Activated B cell treated with CpG ODN at 0.5 μM for 24 hours (primary cell): ENCODE results near the gene FKBP8. TPM values are rescaled to one million over a fixed set of nuclear protein-coding genes. Genes with fewer than 3 reads are reported as not detected.
"Not testable (repeated sequence)": the region's sequence is repeated elsewhere in the genome, so short reads cannot be mapped to it uniquely, and the experiment has no call there.

ENCODE experiments used
- ATAC-seq: fragments of 200-7000 bp; cut with Tn5 transposase; one replicate; pipeline ENCODE4 v1.10.0; 2021; ENCODE audit warnings: low read depth, mild to moderate bottlenecking, moderate library complexity
- CTCF ChIA-PET: fragments of 350-600 bp; sonication (Branson Sonifier 250); formaldehyde crosslinking; loops from one replicate; lab custom pipeline; 2021; ENCODE audit warnings: antibody characterized with exemption; lab: Charles Lee
- POLR2A ChIA-PET: fragments of 350-600 bp; sonication (Branson Sonifier 250); formaldehyde crosslinking; loops from one replicate; lab custom pipeline; 2021; ENCODE audit warnings: antibody characterized with exemption; lab: Charles Lee
- DNase-seq: peaks from one replicate; pipeline ENCODE4 v3.0.0; 2022
- H3K27ac Mint-ChIP-seq: one replicate; pipeline ENCODE4 v1.8.0; 2020; ENCODE audit warnings: mixed read lengths
- H3K27me3 Mint-ChIP-seq: one replicate; pipeline ENCODE4 v1.8.0; 2021; ENCODE audit warnings: mixed read lengths
- H3K36me3 Mint-ChIP-seq: one replicate; pipeline ENCODE4 v1.8.0; 2021; ENCODE audit warnings: low read depth, mixed read lengths
- H3K4me1 Mint-ChIP-seq: one replicate; pipeline ENCODE4 v1.8.0; 2021; ENCODE audit warnings: mixed read lengths
- H3K4me3 Mint-ChIP-seq: one replicate; pipeline ENCODE4 v1.8.0; 2020; ENCODE audit warnings: mild to moderate bottlenecking, mixed read lengths
- H3K9me3 Mint-ChIP-seq: one replicate; pipeline ENCODE4 v1.8.0; 2020; ENCODE audit warnings: mixed read lengths
- CTCF ChIP-seq: fragments of 200-600 bp; IDR thresholded peaks from one replicate; pipeline ENCODE4 v1.8.0; 2022; ENCODE audit warnings: antibody characterized with exemption, mild to moderate bottlenecking
- intact Hi-C: fragments of 100-400 bp; cut with micrococcal nuclease; formaldehyde crosslinking; loops from one replicate; pipeline ENCODE4 v1.15.1; 2024
- total RNA-seq: library from RNA; stranded (reverse); gene quantifications from 2 replicates; pipeline ENCODE4 v1.2.3, GENCODE V29; 2022

Gene FKBP8
- total RNA-seq, 1 donor from 2014 or later: 133 TPM

DNA sequence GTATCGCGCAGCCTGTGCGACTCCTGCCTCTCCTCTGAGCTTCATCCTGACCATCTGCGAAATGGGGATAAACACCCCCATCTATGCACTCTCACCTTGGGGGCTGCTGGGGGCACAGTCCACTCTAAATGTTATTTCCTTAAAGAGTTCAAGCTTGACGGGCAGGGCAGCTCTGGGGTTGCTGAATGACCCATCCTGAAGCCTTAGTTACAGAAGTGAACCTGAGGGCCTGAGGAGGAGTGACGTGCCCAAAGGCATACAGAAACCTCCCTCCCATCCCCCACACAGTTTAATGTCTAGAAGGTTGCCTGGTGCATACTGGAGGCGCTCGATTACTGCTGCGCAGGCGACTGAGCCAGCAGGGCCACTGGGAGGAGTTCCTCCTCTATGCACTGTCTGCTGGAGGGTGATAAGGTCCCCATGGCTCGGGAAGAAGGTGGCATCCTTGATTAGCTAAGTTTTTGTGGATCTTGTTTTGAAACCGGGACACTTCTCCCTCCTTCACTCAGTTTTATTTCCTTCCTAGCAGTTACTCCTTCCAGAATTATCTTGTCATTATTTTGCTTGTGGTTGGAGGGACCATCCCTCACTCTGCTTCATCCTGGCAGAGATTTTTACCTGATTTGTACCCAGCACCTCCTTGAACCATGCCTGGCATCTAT lies 572 bp upstream of the FKBP8 start:
- POLR2A ChIA-PET: interaction anchor here (1.1 to 3.6 kb wide), 4 partner anchors 13 to 45 kb away, joined by 3 to 47 read pairs (median 15); partner anchors contain the start of genes ELL, KXD1, REX1BD and UBA52
- Mint-ChIP-seq H3K27ac (peak overlapping the region; percentile 90), H3K4me1 (peaks cover 23% of the 10 kb centered on the region), H3K4me3 (peak overlapping the region; percentile 90), H3K9me3 (no peaks in the 10 kb centered on the region), H3K36me3 (peaks cover 17% of the 10 kb centered on the region), H3K27me3 (peaks cover 4% of the 10 kb centered on the region)
- intact Hi-C loops: loop anchor here (1.0 to 5.0 kb wide), 4 partner anchors 13 to 43 kb away; partner anchors contain the start of genes ELL, KXD1, REX1BD and UBA52
- no peak for TF ChIP-seq CTCF
- CTCF ChIA-PET: interaction anchor here (1.0 to 1.1 kb wide), 3 partner anchors 22 to 45 kb away, joined by 3 to 4 read pairs (median 4); partner anchors contain the start of genes ELL, REX1BD and UBA52
- no peak for DNase-seq
- ATAC-seq: peak; percentile 60

DNA sequence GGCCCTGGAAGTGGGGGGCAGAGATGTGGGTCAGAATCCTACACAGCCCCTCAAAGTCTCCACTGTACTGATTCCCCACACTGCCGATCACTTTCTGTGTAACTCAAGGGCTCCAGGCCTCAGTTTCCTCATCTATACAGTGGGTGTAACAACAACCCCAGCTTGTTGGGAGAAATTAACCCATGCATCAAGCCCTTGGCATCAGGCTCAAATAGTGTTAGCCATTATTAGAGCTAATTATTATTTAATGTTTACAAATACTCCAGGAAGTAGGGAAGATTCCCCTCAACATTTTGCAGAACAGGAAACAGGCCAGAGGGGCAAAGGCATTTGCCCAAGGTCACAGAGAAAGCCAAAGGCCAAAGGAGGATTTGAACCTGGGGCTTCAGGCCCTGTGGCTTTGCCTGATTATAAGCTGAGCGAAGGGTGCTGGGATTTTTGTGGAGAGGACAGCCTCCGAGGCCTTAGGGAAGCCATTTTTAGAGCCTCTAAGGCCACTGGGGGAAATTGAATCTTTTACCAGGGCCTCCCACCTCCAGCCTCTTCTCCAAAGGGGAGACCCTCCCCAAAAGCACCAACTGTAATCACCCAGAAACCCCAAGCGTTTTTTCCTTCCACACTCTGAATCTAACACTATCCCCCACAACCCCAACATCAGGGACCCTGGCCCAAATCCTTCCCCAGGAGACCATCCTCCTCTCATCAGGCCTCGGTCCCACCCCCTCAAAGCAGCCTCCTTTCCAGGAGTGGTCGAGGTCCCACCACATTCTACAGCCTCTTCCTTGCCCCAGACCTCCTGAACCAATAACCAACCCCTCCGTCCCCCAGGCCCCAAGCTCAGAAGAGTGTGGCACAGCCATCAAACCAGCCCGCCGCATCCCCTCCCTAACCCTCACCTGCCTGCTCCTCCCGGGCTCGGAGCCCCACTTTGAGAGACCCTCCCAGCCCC lies 1.1 kb downstream of the FKBP8 start:
- no peaks in the 10 kb centered on the region for H3K27me3 Mint-ChIP-seq
- H3K4me1 Mint-ChIP-seq: peaks cover 23% of the 10 kb centered on the region
- DNase-seq: no peak
- peaks cover 23% of the 10 kb centered on the region for H3K36me3 Mint-ChIP-seq
- ATAC-seq: no peak
- H3K9me3 Mint-ChIP-seq: no peaks in the 10 kb centered on the region
- CTCF ChIA-PET: no interaction called here
- no peak for TF ChIP-seq CTCF
- intact Hi-C loops: loop anchor here (5.0 kb wide), 1 partner anchor 45 kb away; the partner anchor contains the start of gene REX1BD
- POLR2A ChIA-PET: interaction anchor here (0.6 to 3.6 kb wide), 7 partner anchors 15 to 424 kb away, joined by 3 to 47 read pairs (median 4); partner anchors contain the start of genes COPE, DDX49, ELL and KXD1
- peak overlapping the region; percentile 89 for H3K4me3 Mint-ChIP-seq
- peak overlapping the region; percentile 83 for H3K27ac Mint-ChIP-seq

DNA sequence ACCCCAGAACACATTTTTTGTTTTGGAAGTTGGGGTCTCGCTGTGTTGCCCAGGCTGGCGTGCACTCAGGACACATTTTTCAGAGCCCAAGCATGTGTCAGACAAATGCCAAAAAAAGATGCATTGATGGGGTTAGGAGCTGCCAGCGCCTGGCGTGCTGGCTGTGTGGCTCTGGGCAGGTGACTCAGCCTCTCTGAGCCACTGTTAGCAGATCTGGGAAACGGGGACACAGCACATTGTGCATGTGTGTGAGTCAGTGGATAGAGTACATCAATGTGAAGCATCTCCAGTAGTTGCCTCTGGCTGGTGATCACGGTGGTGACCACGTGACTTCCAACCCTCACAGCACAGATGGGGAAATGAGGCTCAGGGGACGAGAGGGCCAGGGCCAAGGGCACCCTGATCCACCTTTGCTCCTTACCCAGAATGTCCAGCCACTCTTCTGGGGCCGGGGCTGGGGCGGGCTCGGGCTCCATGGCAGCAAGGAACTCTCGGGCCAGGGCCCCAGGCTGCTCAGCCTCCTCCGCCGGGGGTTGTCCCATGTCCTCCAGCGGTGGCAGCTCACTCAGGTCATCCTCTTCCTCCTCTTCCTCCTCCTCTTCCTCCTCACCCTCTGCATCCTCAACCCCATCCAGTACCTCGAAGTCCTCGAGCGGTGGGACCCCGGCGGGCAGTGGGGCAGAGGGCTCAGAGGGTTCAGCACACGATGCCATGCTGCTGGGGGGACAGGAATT lies 1.9 kb downstream of the FKBP8 start:
- H3K27me3 Mint-ChIP-seq: no peaks in the 10 kb centered on the region
- TF ChIP-seq CTCF: no peak
- H3K27ac Mint-ChIP-seq: no peak overlapping the region
- no peak overlapping the region for H3K4me3 Mint-ChIP-seq
- H3K4me1 Mint-ChIP-seq: peaks cover 23% of the 10 kb centered on the region
- ChIA-PET CTCF (no interaction called here), POLR2A (interaction anchor here (1.5 kb wide), 1 partner anchor 30 kb away, joined by 15 read pairs; the partner anchor contains the start of gene UBA52)
- H3K36me3 Mint-ChIP-seq: peaks cover 28% of the 10 kb centered on the region
- ATAC-seq (no peak), DNase-seq (no peak)
- intact Hi-C loops: loop anchor here (5.0 kb wide), 1 partner anchor 46 kb away; the partner anchor contains the start of gene REX1BD
- no peaks in the 10 kb centered on the region for H3K9me3 Mint-ChIP-seq

DNA sequence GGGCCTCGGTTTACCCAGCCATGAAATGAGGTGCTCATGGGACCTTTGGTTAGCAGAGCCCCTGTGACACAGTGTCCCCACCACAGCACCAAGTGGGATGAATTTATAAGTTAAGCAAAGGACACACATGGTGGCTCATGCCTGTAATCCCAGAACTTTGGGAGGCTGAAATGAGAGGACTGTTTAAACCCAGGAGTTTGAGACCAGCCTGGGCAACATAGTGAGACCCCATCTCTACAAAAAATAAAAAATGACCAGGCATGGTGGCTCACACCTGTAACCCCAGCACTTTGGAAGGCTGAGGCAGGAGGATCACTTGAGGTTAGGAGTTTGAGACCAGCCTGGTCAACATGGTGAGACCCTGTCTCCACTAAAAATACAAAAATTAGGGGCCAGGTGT lies 3.2 kb downstream of the FKBP8 start:
- POLR2A ChIA-PET, H3K27me3 Mint-ChIP-seq, DNase-seq, H3K27ac Mint-ChIP-seq, ATAC-seq, H3K4me3 Mint-ChIP-seq, CTCF ChIA-PET, H3K9me3 Mint-ChIP-seq: not testable (repeated sequence)
- H3K36me3 Mint-ChIP-seq: peaks cover 36% of the 10 kb centered on the region
- H3K4me1 Mint-ChIP-seq: peaks cover 23% of the 10 kb centered on the region
- intact Hi-C loops: loop anchor here (5.0 kb wide), 1 partner anchor 47 kb away; the partner anchor contains the start of gene REX1BD

DNA sequence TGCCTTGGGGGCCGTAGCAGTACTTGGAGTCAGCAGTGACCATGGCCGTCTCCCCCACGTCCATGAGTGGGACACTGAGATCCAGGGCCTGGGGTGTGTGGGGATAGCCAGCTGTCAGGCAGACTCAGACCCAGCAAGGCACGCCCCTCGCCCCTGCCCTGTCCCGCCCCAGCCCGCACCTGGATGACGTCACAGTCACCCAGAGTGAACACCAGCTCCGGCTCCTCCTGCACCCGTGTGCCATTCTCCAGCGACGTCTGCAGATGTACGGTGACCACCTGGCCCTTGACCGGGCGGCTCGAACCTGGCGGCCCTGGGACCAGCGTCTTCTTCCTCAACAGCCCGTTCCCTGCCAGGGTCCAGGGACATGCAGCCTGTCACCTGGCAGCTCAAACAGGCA lies 4.0 kb downstream of the FKBP8 start:
- no peak for TF ChIP-seq CTCF
- ChIA-PET CTCF (no interaction called here), POLR2A (no interaction called here)
- no peak overlapping the region for H3K27ac Mint-ChIP-seq
- intact Hi-C loops: no loop called here
- no peaks in the 10 kb centered on the region for H3K27me3 Mint-ChIP-seq
- H3K4me3 Mint-ChIP-seq: no peak overlapping the region
- H3K4me1 Mint-ChIP-seq: peaks cover 21% of the 10 kb centered on the region
- DNase-seq (no peak), ATAC-seq (no peak)
- H3K36me3 Mint-ChIP-seq: peaks cover 39% of the 10 kb centered on the region
- no peaks in the 10 kb centered on the region for H3K9me3 Mint-ChIP-seq
